KG1 (cell line): Measurements from ENCODE around the gene LRFN5.
"Not testable (repeated sequence)": the region's sequence is repeated elsewhere in the genome, so short reads cannot be mapped to it uniquely, and the experiment has no call there.

Experiments
- DNase-seq: peaks from one replicate; lab custom pipeline; 2025; lab: John Stamatoyannopoulos, UW

The LRFN5 gene

GRCh38 chr14:41899416-41899815, 292.7 kb downstream of the LRFN5 start:
- DNase-seq = no peak

- DNase-seq = no peak
Observed at GRCh38 chr14:41900644-41901043, 294.0 kb downstream of the LRFN5 start.

GRCh38 chr14:41901089-41901488, 294.4 kb downstream of the LRFN5 start:
- DNase-seq = no peak

- no peak for DNase-seq
Observed at GRCh38 chr14:41905394-41905964, 298.8 kb downstream of the LRFN5 start.

- DNase-seq = not testable (repeated sequence)
Observed at GRCh38 chr14:41911155-41911554, 304.5 kb downstream of the LRFN5 start.

GRCh38 chr14:41913398-41913797, 306.7 kb downstream of the LRFN5 start:
- DNase-seq = no peak

- DNase-seq = no peak
Observed at GRCh38 chr14:41915732-41916131, 309.1 kb downstream of the LRFN5 start.

- DNase-seq = no peak
Observed at GRCh38 chr14:41916313-41916712, 309.6 kb downstream of the LRFN5 start.

- DNase-seq = no peak
Observed at GRCh38 chr14:41925409-41925808, 318.7 kb downstream of the LRFN5 start.

- DNase-seq = no peak
Observed at GRCh38 chr14:41950428-41951151, 343.9 kb downstream of the LRFN5 start.
